Globus pallidus (tissue), 1 donor: Measurements from ENCODE around the gene RASSF8.

ENCODE experiments used
- DNase-seq: peaks from one replicate; pipeline ENCODE4 v3.0.0-alpha.2; 2015; ENCODE audit warnings: low spot score

The RASSF8 gene

DNA sequence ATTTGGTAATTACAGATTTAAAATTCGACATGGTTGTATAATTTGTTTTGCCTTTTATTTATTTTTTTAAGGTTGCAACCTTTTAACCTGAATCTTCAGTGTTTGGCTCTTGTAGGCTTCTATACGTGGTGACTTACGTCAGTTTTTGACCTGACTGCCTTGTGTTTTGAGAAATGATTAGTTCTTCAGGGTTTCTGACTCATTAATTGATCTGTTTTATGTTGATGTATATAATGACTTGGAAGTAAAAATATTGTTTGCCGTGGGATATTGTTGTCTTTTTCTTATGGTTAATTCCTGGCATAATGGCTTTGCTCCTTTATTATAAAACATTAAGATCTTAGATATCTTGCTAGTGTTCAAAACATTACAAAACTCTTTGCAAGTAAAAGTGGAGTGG, 2.5 kb downstream of the RASSF8 start:
- no peak for DNase-seq

DNA sequence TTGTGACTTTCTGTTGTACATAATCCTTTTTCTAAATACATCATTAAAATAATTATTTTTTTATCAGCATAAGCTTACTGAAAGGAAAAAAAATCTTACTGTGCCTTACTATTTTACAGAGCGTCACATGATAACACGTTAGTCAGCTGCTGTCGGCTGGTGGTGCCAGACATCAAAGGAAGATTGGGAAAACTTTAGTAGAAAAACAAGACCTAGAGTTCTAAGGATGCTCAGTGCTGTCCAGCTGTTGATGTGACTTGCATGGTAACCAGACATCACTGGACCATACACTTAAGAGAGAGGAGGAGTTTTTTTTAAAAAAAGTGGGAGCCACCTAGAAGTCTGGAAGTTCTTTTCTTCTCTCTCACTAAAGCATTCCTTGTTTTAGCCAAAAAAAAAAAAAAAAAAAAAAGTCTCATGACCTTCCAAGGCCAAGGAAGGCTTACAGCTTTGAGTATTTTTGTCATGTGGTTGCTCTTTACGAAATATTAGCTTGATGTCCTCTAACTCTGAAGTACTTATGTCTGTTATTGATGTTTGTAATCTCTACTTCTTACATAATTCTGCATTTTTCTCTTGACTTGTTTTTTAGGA, 4.5 kb downstream of the RASSF8 start:
- no peak for DNase-seq

DNA sequence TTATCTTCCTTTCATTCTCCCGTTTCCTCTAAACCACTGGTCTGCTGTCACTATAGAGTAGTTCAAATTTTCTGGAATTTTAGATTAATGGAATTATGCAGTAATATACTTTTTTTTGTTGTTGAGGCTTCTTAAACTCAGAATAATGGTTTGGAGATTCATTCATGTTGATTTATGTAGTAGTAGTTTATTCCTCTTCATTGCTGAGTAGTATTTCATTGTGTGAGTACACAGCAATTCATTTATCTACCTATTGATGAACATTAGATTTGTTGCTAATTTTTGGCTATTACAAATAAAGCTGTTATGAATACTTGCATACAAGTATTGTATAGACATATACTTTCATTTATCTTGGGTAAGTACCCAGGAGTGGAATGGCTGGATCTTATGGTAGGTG, 7.2 kb downstream of the RASSF8 start:
- DNase-seq, result no peak

DNA sequence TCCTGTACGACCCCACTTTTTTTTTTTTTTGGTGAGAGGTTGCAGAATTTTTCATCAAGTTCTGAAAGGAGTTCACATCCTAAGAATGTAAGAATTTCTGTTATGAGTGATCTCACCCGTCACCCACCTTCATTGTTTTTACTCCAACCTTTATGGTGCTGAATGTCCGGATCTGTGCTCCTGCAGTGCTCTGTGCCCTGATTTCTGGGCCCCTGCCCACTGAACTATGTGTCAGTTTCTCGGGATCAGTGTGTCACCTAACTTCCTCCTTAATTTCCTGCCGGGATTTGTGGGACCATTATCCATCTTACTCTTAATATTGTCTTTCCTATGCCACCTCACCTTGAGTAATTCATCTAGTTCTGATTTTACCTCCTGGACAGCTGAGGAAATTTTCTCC, 11.6 kb downstream of the RASSF8 start:
- no peak for DNase-seq

DNA sequence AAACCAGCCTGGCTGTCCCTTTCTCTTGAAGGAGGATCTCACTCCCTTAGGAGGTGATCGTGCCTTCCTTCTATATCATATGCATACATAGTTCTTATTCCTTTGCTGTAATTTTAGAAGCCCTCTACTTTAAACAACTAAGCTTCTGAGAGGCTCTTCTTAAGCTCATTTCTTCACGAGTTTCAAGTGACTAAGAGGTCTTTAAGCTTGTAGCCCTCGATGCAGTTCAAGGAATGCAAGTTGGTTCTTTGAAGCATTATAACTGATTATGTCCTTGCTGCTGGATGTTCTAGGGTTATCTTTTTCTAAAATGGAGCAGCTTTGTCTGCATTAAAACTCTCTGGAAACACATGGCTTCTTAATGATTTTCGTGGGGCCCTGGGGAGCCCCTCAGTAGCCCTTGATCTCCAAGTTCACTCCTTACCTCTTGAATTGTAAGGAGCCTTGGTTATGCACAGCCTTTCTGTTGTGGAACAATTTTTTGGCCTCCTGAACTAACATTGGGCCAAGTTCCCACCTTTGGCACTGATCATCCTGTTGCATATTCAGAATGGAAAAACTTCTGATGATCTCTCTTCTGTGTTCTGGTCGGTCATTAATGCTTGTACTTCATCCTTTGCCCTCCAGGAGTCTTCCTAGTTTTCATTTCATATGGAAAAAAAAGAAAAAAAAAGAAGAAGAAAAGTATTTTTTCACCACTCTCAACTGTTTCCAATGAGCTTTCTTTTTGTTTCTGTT, 12.6 kb downstream of the RASSF8 start:
- no peak for DNase-seq

DNA sequence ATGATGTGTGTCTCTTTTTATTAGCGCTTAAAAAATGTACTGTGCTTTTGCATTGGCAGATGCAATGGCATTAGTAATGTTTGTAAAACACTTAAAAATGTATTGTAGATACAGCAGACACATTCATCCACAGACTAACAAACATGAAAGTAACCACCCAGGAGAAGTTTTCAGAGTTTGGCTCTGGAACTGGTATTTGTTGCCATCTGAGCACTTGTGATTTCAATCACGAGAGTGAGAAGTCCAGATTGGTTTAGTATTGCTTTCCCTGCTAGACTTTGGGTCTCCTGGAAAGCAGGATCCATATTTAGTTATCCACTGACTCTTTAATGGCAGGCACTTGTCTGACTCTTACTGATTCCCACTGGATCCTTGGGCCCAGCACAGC, 13.2 kb downstream of the RASSF8 start:
- no peak for DNase-seq

DNA sequence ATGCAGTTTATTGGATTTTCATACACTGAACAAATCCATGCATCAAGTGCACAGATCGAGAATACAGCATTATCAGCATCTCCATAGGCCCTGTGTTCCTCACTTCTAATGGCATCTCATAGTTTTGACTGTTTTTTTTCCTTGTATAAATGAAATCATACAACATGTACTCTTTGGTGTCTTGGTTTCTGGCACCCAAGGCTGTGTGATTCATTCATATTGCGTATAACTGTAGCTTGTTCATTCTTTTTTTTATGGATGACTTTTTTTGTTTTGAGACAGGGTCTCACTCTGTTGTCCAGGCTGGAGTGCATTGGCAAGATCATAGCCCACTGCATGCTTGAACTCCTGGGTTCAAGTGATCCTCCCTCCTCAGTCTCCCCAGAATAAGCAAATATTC, 14.3 kb downstream of the RASSF8 start:
- no peak for DNase-seq

DNA sequence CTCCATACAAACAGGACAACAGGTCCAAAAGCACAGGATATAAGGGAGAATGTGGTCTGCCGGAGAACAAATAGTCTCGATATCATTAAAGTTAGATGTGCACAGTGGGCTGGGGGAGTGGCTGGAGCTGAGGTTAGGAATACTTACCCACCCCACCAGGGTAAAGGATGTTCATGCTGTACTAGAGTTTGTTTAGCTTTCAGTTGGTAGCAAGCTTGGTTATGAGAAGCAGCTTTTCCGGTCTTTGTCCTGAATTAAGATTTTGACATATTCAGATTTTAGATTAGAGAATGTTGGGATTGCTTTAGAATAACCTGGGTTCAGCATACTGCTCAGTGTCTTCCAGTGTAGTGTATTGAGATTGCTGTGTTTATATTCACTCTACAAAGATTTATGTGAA, 16.7 kb downstream of the RASSF8 start:
- no peak for DNase-seq

DNA sequence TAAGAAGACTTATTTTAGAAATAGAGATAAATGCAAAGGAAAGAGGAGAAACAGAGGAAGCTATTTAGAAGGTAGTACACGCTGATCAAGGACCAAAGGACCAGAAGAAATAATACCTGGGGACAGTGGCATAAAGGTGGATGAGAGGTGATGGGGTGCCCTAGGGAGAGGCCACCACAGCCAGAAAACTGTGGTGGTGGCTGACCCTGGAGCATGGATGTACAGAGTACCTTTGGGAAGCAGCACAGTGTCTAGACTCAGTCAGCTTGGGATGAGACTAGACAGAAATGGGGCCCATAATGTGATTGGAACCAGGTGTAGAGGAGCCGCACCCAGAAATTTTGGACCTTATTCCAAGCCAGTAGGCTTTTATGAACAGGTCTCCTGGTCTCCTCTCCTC, 17.2 kb downstream of the RASSF8 start:
- no peak for DNase-seq

DNA sequence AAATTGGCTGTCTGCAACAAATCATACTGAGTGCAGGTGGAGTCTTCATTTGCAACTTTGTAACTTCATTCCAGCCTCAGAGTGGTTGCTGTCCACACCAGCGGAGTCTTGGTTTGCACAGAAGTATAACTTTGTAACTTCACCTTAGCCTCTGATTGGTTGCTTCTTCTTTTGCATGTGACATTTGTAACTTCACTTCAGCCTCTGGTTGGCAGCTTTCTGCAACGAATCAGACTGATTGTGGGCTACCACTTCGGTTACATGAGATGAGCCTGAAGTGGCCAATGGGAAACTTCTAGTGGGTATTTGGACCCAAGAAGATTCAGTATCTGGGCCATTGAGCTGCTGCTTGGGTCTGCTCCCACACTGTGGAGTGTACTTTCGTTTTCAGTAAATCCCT, 17.8 kb downstream of the RASSF8 start:
- no peak for DNase-seq

DNA sequence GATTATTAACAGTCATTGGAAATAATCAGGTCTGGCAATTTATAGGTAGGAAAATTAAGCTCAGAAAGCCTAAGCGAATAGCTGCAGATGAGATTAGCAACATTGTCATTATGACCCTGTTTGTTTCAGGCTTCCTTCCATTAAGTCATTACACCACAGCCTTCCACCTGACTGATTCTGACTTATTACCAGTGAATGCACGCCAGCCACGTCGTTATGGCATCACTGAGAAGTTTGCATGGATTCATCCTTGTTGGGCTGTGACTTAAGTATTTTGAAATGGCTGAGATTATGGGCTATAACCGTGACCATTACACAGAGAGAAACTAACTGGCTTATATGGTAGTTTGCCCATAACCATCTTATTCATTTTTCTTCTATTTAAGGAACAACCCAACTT, 18.6 kb downstream of the RASSF8 start:
- DNase-seq, result no peak

DNA sequence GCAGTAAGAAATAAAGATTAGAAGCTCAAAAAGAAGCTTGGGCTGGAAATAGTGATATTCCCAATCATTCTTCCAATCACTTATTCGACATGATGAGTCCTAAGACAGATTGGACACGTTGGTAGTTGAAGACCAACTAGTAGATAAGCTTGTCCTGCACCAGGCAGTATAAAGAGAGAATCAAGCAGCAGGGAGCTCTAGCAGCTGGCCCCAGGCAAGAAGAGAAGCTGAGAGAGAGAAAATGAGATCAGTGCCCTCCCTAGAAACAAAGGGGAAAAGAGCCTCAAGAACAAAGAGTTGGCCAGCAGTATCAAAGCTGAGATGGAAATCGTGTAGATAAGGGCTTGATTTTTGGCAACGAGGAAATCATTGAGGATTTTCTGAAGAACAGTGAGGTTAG, 20.6 kb downstream of the RASSF8 start:
- DNase-seq, result no peak

DNA sequence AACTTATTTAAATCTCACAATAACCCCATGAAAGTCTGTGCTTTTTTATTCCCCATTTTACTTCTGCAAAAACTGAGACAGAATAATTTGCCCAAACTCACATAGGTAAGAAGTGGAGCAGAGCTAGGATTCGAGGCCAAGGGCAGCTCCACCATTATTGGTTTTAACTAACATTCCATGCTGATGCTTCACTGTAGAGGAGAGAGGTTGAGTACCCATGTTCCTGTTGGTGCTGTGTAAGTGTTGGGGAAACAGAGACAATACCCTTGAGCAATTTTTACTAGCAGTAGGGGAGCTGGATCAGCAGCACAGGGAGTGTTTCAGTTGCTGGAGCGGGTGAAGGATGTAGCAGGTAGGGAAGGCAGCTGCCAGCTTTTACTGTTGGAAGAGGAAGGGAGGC, 21.1 kb downstream of the RASSF8 start:
- DNase-seq, result no peak

DNA sequence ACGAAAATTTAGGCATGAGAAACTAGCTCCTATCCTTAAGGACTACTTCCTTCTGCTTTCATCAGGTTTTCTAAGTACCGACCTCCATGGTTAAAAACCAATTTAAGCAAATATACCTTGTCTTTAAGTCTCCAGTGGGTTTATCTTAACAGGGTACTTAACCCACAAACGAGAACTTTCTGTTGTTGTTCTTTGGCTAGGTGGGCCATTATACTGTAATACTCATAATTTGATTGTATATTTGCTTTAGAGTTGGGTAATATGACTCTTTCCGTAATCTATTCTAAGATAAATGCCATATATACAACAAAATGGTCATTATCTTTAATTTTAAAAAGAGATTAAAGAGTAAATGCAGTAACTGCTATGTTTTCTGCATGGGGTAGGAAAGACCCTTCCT, 21.6 kb downstream of the RASSF8 start:
- DNase-seq, result no peak

DNA sequence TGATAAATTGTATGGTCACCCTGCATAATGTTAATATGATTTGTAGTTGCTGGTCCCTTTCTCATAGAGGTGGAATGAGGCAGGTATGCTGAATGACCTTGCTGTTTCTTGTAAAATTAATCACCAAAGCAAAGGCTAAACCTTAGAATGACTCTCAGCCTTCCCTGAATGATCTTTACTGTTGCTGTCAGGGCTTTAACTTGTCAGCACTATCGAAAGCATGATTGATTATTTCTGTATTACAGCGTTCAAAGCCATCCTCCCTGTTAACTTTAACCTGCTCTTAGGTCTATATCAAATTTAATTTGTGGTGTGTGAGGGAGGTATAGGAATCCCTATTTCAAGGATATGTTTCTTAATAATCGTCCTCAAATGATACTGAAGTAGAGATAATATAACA, 23.1 kb downstream of the RASSF8 start:
- DNase-seq, result no peak

DNA sequence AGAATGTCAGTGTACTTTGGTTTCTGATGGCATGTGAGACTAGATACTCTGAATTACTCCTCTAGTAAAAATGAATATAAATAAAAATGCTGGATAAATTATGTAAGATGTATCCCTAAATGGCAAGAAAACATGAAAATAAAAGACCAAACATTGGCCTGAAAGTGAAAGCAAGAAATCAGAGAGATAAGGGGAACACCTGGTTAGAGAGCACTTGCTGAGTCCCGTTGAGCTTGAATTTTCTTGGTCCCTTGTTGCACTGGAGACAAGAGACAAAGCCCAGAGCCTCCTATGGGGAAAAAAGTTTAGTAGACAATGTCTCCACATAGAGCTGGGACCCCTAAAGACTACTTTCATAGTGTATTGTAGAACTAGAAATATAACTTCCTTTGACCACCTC, 23.9 kb downstream of the RASSF8 start:
- DNase-seq, result no peak

DNA sequence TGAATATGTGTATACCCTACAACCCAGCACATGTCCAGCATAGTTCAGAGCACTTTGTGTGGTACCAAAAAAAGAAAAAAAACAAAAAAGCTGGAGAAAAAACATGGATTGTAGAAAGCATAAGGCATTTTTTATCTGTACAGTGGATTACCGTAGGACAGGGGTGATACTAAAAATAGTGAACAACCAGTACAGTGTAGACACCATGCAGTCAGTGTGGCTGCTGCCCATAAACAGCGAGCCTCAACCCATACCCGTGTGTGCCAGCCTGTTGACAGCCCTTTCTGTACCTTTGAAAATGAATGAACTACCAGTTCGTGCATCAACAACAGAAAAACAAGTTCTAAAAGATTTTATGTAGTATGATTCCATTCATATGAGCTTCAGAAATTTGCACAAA, 25.1 kb downstream of the RASSF8 start:
- DNase-seq, result no peak

DNA sequence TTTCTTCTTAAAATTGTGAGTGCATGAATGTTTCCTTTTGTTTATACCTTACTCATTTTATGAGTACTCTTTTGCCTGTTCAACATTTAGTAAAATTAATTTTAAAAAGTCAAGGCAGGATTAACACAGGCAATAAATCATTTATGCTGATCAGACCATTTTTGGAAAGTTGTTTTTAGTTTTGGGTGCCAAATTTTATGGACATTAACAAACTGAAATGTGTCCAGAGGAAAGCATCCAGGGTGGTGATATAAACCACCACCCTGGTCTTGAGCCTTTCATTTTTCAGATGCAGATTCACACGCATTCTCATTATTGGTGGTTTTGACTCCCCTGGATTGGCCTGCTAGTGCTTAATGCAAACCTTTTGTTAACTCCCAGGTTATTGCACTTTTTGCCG, 26.3 kb downstream of the RASSF8 start:
- DNase-seq, result no peak

DNA sequence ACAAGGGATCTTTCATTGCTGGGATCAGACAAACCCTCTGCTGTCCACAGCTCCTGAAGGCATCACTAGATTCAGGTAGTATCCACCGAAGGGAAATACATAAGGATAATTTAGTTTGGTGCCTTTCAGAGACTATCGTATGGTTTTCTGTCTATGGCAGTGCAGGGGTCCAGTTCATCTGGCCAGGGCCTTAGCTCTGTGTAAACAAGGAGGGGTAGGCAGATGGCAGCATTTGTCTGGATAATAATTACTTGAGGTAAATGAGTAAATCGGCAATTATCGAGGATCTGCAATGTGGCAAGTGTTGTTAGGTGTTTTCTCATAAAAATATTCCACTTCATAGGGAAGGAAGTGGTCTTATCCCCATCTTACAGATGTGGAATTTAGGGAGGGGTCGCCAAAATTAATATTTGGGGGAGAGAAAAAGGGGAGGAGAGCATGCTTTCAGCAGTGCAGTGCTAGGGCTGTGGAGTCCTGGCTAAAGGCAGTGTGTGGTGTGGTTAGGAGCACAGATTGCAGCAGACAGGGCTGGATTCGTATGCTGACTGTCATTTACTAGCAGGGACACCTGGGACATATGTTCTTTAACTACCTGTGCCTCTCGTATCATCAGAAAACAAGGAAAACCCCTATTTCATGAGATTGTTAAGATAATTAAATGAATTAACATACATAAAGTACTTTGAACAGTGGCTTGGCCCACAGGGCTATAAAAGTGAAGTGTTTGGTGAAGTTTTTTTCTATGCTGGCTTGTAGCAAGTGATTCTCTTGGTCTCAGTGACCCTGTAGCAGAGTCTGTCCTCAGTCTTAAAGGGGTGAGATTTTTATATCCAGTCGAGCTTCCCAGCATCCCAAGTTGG, 27.1 kb downstream of the RASSF8 start:
- DNase-seq, result no peak

DNA sequence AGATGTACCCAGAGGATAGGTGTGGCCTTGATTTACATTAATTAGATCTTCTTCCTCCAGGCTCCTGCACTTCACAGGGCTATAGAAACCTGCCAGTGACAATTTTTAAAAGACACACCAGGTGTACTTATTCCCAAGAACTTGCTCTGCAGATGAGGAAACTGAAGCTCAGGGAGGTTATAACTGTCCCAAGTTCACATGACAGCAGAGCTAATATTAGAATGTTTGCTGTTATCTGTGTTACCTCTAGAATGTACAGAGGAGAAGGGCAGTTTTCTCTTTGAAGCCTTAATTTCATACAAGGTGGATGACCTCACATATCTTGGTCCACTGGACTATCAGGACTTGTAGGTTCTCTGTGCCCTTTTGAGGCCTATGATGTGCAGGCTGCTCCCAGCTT, 27.7 kb downstream of the RASSF8 start:
- no peak for DNase-seq

DNA sequence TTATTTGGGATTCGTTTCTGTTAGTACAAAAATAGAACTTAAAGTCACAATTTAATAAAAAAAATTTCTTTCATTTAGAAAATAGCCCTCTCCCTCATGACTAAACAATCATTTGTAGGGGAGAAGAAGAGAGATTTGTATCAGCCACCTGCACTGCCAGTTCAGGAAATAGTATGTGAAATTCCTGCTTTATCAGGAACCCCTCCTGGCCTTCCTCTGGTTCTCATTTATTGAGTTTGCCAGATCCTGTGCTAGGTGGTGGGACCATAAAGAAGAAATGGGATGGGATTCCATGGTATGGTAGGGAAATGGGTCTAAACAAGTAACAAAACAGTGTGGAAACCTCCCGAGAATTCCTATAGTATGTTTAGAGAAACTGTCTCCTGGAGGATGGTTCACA, 30.0 kb downstream of the RASSF8 start:
- DNase-seq, result no peak

DNA sequence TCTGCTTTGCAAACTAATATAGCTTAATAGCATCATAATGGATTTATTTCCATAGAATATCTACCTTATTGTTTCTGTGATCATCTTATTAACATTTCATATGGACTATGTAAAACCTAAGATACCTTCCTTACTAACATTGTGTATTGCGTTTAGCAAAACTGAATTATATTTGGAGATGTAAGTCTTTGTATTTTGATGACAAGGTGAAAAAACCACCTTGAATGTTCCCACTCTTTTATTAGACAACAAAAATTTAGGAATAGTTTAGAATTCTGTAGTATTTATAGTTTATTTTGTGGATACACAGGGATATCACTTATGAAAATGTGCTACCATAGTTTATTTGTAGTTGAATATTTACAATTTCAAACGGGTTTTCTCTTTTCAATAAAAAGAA, 32.0 kb downstream of the RASSF8 start:
- DNase-seq, result no peak

DNA sequence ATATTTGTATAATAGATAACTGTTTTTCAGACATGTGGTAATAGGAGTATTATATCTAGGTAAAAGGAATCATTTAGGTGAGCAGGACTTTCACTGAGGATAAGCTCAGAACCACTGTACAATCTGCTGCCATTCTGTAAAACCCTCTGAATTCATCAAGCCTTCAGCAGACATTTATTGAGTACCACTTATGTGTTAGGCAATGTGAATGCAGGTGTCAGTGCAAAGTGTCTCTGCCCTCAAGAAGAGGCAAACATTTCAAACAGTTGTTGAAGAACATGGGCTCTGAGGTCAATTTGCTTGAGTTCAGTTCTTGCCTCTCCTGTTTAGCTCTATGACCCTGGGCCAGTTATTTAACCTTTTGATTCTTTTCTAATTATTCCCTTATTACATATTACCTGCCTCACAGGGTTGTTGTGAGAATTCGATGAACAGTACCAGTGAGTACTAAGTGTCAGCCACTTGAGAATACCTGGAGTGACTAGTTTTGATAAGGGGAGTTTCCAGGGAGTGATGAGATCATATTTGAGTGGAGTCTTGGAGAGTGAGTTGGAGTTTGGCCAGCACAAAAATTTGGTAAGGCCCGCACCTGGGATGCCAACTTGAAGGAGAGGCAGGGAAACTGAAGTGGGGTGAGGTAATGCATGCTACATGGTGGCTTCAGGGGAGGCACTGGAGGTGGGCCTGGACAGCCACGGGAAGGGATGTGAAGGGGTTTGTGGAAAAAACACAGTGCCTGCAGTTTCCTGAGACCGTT, 33.7 kb downstream of the RASSF8 start:
- no peak for DNase-seq
